ENCODE results near the gene UGT2B7. TPM values are rescaled to one million over a fixed set of nuclear protein-coding genes. Genes with fewer than 3 reads are reported as not detected.
"Not testable (repeated sequence)": the region's sequence is repeated elsewhere in the genome, so short reads cannot be mapped to it uniquely, and the experiment has no call there.

UGT2B7 gene
- total and polyA plus RNA-seq, 5 donors from 2014 or later: not detected

- H3K4me3 Mint-ChIP-seq: no peak overlapping the region
- Histone ChIP-seq H3K27me3 (ENCODE audit: control insufficient read depth, insufficient read depth, low read length) (no peaks in the 10 kb centered on the region), H3K4me3 (ENCODE audit: low read depth, low read length) (no peak overlapping the region), H3K9me3 (ENCODE audit: control insufficient read depth in 2 of 2, low read length in 2 of 2) (no peaks in the 10 kb centered on the region), H3K27ac (ENCODE audit: insufficient read depth, low read length, poor library complexity, severe bottlenecking) (no peak overlapping the region), H3K4me1 (ENCODE audit: control insufficient read depth, insufficient read depth, low read length, poor library complexity, severe bottlenecking) (no peaks in the 10 kb centered on the region), H3K36me3 (ENCODE audit: control insufficient read depth, insufficient read depth, low read length) (no peaks in the 10 kb centered on the region)
- H3K27ac Mint-ChIP-seq: no peak overlapping the region
- DNase-seq: no peak
- H3K4me1 Mint-ChIP-seq: no peaks in the 10 kb centered on the region
- no peak for ATAC-seq (ENCODE audit: low read depth in 2 of 2)
- H3K36me3 Mint-ChIP-seq: no peaks in the 10 kb centered on the region
- H3K9me3 Mint-ChIP-seq: peaks cover 0 to 3% (median 2%) of the 10 kb centered on the region in 7 donors
- no peaks in the 10 kb centered on the region for H3K27me3 Mint-ChIP-seq
These were observed 4.1 kb upstream of the UGT2B7 start for GRCh38 chr4:69092190-69092589.

DNA sequence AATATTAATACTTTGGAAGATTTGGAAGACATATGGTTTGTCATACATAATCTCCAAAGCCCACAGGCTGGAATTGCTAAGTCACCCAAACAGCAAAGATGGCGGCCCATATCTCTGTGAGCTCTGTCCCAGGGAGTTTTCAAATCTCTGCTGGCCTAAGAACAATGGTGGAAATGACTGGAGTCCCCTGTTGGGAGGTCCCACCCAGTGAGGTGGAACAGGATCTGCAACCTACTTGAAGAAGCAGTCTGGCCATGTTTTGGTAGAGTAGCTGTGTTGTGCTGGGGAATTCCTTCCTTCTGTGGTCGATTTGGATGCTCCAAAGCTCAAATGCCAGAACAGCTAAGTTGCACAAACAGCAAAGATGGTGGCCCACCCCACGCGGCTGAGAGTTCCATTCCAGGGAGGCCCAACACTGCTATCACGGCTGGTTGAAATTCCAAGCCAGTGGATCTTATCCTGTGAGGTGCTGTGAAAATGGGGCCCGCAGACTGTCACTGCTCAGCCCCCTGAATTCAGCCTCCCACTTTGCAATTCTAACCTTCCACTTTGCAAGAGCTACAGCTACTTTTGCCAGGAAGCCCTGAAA is 3.2 kb upstream of the UGT2B7 start:
- no peaks in the 10 kb centered on the region for H3K27me3 ChIP-seq (ENCODE audit: control insufficient read depth, insufficient read depth, low read length)
- H3K36me3 ChIP-seq (ENCODE audit: control insufficient read depth, insufficient read depth, low read length): no peaks in the 10 kb centered on the region
- no peaks in the 10 kb centered on the region for H3K36me3 Mint-ChIP-seq
- H3K9me3 Mint-ChIP-seq: peaks cover 0 to 3% (median 0%) of the 10 kb centered on the region in 7 donors
- DNase-seq: no peak
- no peaks in the 10 kb centered on the region for H3K4me1 Mint-ChIP-seq
- H3K27me3 Mint-ChIP-seq: no peaks in the 10 kb centered on the region
- no peak for ATAC-seq (ENCODE audit: low read depth in 2 of 2)
- no peaks in the 10 kb centered on the region for H3K9me3 ChIP-seq (ENCODE audit: control insufficient read depth in 2 of 2, low read length in 2 of 2)
- H3K4me3 ChIP-seq (ENCODE audit: low read depth, low read length): no peak overlapping the region
- no peak overlapping the region for H3K4me3 Mint-ChIP-seq
- no peaks in the 10 kb centered on the region for H3K4me1 ChIP-seq (ENCODE audit: control insufficient read depth, insufficient read depth, low read length, poor library complexity, severe bottlenecking)
- H3K27ac ChIP-seq (ENCODE audit: insufficient read depth, low read length, poor library complexity, severe bottlenecking): no peak overlapping the region
- H3K27ac Mint-ChIP-seq: no peak overlapping the region

DNA sequence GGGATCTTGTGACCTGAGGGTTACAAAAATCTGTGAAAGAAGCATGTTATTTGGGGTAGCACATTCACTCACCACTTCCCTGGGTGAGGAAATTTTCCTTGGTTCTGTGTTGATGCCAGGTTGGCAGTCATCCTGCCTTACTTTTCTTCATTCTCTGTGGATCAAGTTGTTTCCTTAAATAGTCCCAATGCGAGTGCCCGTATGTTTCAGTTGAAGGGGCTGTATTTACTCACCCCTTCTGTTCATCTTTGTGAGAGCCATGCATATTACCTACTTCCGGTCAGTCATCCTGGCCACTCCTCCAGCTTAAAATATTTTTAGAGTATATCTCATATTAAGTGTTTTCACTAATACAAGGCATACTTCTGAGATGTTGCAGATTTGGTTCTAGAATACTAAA is 2.6 kb upstream of the UGT2B7 start:
- no peaks in the 10 kb centered on the region for H3K4me1 Mint-ChIP-seq
- Histone ChIP-seq H3K4me1 (ENCODE audit: control insufficient read depth, insufficient read depth, low read length, poor library complexity, severe bottlenecking) (no peaks in the 10 kb centered on the region), H3K36me3 (ENCODE audit: control insufficient read depth, insufficient read depth, low read length) (no peaks in the 10 kb centered on the region), H3K4me3 (ENCODE audit: low read depth, low read length) (no peak overlapping the region), H3K27me3 (ENCODE audit: control insufficient read depth, insufficient read depth, low read length) (no peaks in the 10 kb centered on the region), H3K9me3 (ENCODE audit: control insufficient read depth in 2 of 2, low read length in 2 of 2) (no peaks in the 10 kb centered on the region), H3K27ac (ENCODE audit: insufficient read depth, low read length, poor library complexity, severe bottlenecking) (no peak overlapping the region)
- DNase-seq: no peak
- no peak for ATAC-seq (ENCODE audit: low read depth in 2 of 2)
- no peak overlapping the region for H3K4me3 Mint-ChIP-seq
- no peaks in the 10 kb centered on the region for H3K27me3 Mint-ChIP-seq
- peaks cover 0 to 3% (median 0%) of the 10 kb centered on the region in 7 donors for H3K9me3 Mint-ChIP-seq
- no peaks in the 10 kb centered on the region for H3K36me3 Mint-ChIP-seq
- no peak overlapping the region for H3K27ac Mint-ChIP-seq

DNA sequence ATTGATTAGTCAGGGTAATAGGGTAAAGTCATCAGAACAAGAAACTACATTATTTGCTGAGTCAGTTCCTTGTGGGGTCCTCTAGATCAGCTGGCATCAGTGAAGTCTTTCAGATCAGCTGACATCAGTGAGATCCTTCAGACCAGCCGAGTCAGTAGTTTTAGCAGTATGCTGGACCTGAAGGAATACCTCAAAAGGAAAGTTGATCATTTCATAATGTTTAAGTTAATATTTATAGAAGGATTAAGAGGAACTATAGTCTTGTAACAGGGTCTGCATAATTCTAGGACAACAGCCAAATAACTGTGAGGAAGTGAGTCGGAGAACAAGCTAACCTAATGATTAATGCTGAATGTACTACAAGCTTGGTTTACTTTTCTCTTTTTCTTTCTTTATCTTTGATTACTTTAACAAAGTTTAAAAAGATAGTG is 958 bp upstream of the UGT2B7 start:
- Mint-ChIP-seq H3K4me1 (no peaks in the 10 kb centered on the region), H3K4me3 (no peak overlapping the region), H3K27ac (no peak overlapping the region), H3K27me3 (no peaks in the 10 kb centered on the region), H3K36me3 (no peaks in the 10 kb centered on the region), H3K9me3 (peaks cover 0 to 2% (median 0%) of the 10 kb centered on the region in 7 donors)
- H3K4me1 ChIP-seq (ENCODE audit: control insufficient read depth, insufficient read depth, low read length, poor library complexity, severe bottlenecking): no peaks in the 10 kb centered on the region
- no peaks in the 10 kb centered on the region for H3K27me3 ChIP-seq (ENCODE audit: control insufficient read depth, insufficient read depth, low read length)
- H3K9me3 ChIP-seq (ENCODE audit: control insufficient read depth in 2 of 2, low read length in 2 of 2): no peaks in the 10 kb centered on the region
- H3K4me3 ChIP-seq (ENCODE audit: low read depth, low read length): no peak overlapping the region
- DNase-seq: no peak
- no peak for ATAC-seq (ENCODE audit: low read depth in 2 of 2)
- H3K27ac ChIP-seq (ENCODE audit: insufficient read depth, low read length, poor library complexity, severe bottlenecking): no peak overlapping the region
- H3K36me3 ChIP-seq (ENCODE audit: control insufficient read depth, insufficient read depth, low read length): no peaks in the 10 kb centered on the region

DNA sequence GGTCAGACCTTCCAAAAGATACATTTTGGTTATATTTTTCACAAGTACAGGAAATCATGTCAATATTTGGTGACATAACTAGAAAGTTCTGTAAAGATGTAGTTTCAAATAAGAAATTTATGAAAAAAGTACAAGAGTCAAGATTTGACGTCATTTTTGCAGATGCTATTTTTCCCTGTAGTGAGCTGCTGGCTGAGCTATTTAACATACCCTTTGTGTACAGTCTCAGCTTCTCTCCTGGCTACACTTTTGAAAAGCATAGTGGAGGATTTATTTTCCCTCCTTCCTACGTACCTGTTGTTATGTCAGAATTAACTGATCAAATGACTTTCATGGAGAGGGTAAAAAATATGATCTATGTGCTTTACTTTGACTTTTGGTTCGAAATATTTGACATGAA is 536 bp downstream of the UGT2B7 start:
- Mint-ChIP-seq H3K36me3 (no peaks in the 10 kb centered on the region), H3K27ac (no peak overlapping the region), H3K27me3 (no peaks in the 10 kb centered on the region), H3K9me3 (peaks cover 0 to 2% (median 0%) of the 10 kb centered on the region in 7 donors), H3K4me3 (no peak overlapping the region), H3K4me1 (no peaks in the 10 kb centered on the region)
- no peaks in the 10 kb centered on the region for H3K4me1 ChIP-seq (ENCODE audit: control insufficient read depth, insufficient read depth, low read length, poor library complexity, severe bottlenecking)
- no peaks in the 10 kb centered on the region for H3K9me3 ChIP-seq (ENCODE audit: control insufficient read depth in 2 of 2, low read length in 2 of 2)
- ATAC-seq (ENCODE audit: low read depth in 2 of 2): no peak
- H3K27ac ChIP-seq (ENCODE audit: insufficient read depth, low read length, poor library complexity, severe bottlenecking): no peak overlapping the region
- no peak overlapping the region for H3K4me3 ChIP-seq (ENCODE audit: low read depth, low read length)
- no peaks in the 10 kb centered on the region for H3K27me3 ChIP-seq (ENCODE audit: control insufficient read depth, insufficient read depth, low read length)
- no peak for DNase-seq
- no peaks in the 10 kb centered on the region for H3K36me3 ChIP-seq (ENCODE audit: control insufficient read depth, insufficient read depth, low read length)

GRCh38 chr4:69098470-69098869 is 2.2 kb downstream of the UGT2B7 start:
- Histone ChIP-seq H3K4me1 (ENCODE audit: control insufficient read depth, insufficient read depth, low read length, poor library complexity, severe bottlenecking) (no peaks in the 10 kb centered on the region), H3K27ac (ENCODE audit: insufficient read depth, low read length, poor library complexity, severe bottlenecking) (no peak overlapping the region), H3K9me3 (ENCODE audit: control insufficient read depth in 2 of 2, low read length in 2 of 2) (no peaks in the 10 kb centered on the region), H3K27me3 (ENCODE audit: control insufficient read depth, insufficient read depth, low read length) (no peaks in the 10 kb centered on the region), H3K4me3 (ENCODE audit: low read depth, low read length) (no peak overlapping the region), H3K36me3 (ENCODE audit: control insufficient read depth, insufficient read depth, low read length) (no peaks in the 10 kb centered on the region)
- peaks cover 0 to 2% (median 0%) of the 10 kb centered on the region in 7 donors for H3K9me3 Mint-ChIP-seq
- ATAC-seq (ENCODE audit: low read depth in 2 of 2) (no peak), DNase-seq (no peak)
- no peaks in the 10 kb centered on the region for H3K27me3 Mint-ChIP-seq
- no peak overlapping the region for H3K27ac Mint-ChIP-seq
- H3K4me3 Mint-ChIP-seq: no peak overlapping the region
- no peaks in the 10 kb centered on the region for H3K4me1 Mint-ChIP-seq
- H3K36me3 Mint-ChIP-seq: no peaks in the 10 kb centered on the region

GRCh38 chr4:69099910-69100309 is 3.6 kb downstream of the UGT2B7 start:
- no peaks in the 10 kb centered on the region for H3K4me1 ChIP-seq (ENCODE audit: control insufficient read depth, insufficient read depth, low read length, poor library complexity, severe bottlenecking)
- H3K9me3 ChIP-seq (ENCODE audit: control insufficient read depth in 2 of 2, low read length in 2 of 2): no peaks in the 10 kb centered on the region
- no peaks in the 10 kb centered on the region for H3K36me3 ChIP-seq (ENCODE audit: control insufficient read depth, insufficient read depth, low read length)
- ATAC-seq (ENCODE audit: low read depth in 2 of 2): no peak
- DNase-seq: no peak
- Mint-ChIP-seq H3K4me3 (no peak overlapping the region), H3K4me1 (no peaks in the 10 kb centered on the region), H3K27me3 (no peaks in the 10 kb centered on the region), H3K9me3 (peaks cover 0 to 2% (median 0%) of the 10 kb centered on the region in 7 donors), H3K27ac (no peak overlapping the region), H3K36me3 (no peaks in the 10 kb centered on the region)
- H3K27me3 ChIP-seq (ENCODE audit: control insufficient read depth, insufficient read depth, low read length): no peaks in the 10 kb centered on the region
- H3K4me3 ChIP-seq (ENCODE audit: low read depth, low read length): no peak overlapping the region
- H3K27ac ChIP-seq (ENCODE audit: insufficient read depth, low read length, poor library complexity, severe bottlenecking): no peak overlapping the region

GRCh38 chr4:69102668-69103067 is 6.4 kb downstream of the UGT2B7 start:
- not testable (repeated sequence) for H3K36me3 Mint-ChIP-seq; H3K27me3 Mint-ChIP-seq; H3K4me1 Mint-ChIP-seq; H3K27ac Mint-ChIP-seq; H3K36me3 ChIP-seq (ENCODE audit: control insufficient read depth, insufficient read depth, low read length); H3K27ac ChIP-seq (ENCODE audit: insufficient read depth, low read length, poor library complexity, severe bottlenecking); H3K4me3 ChIP-seq (ENCODE audit: low read depth, low read length); H3K4me3 Mint-ChIP-seq; H3K4me1 ChIP-seq (ENCODE audit: control insufficient read depth, insufficient read depth, low read length, poor library complexity, severe bottlenecking); H3K9me3 Mint-ChIP-seq; H3K9me3 ChIP-seq (ENCODE audit: control insufficient read depth in 2 of 2, low read length in 2 of 2); H3K27me3 ChIP-seq (ENCODE audit: control insufficient read depth, insufficient read depth, low read length); ATAC-seq (ENCODE audit: low read depth in 2 of 2); DNase-seq
